Trophoblast cell (in vitro differentiated cells and primary cell): ENCODE measurements around the gene EXPH5.
A peak's percentile ranks its signal among the peaks of the same experiment; 100 is the strongest.

Experiments used
- DNase-seq, 2 donors: peaks; one replicate each; pipeline ENCODE4 v3.0.0-alpha.2; 2016
- H2AFZ ChIP-seq: 2 replicates; pipeline ENCODE4 v1.6.1; 2013; ENCODE audit warnings: low read length, moderate library complexity, mild to moderate bottlenecking; ENCODE audit not compliant: insufficient read depth, poor library complexity
- H2AK5ac ChIP-seq: 2 replicates; pipeline ENCODE4 v1.6.1; 2013; ENCODE audit warnings: mild to moderate bottlenecking, low read length
- H2BK120ac ChIP-seq: 2 replicates; pipeline ENCODE4 v1.6.1; 2013; ENCODE audit warnings: low read length, mild to moderate bottlenecking, moderate library complexity; ENCODE audit not compliant: insufficient read depth, poor library complexity
- H2BK12ac ChIP-seq: 2 replicates; pipeline ENCODE4 v1.6.1; 2013; ENCODE audit warnings: mild to moderate bottlenecking, low read length, moderate library complexity
- H2BK5ac ChIP-seq: 2 replicates; pipeline ENCODE4 v1.6.1; 2013; ENCODE audit warnings: low read length, low read depth, moderate library complexity, mild to moderate bottlenecking; ENCODE audit not compliant: poor library complexity
- H3K14ac ChIP-seq: 2 replicates; pipeline ENCODE4 v1.6.1; 2013; ENCODE audit warnings: mild to moderate bottlenecking, low read length
- H3K18ac ChIP-seq: 2 replicates; pipeline ENCODE4 v1.6.1; 2013; ENCODE audit warnings: mild to moderate bottlenecking, low read length
- H3K23ac ChIP-seq: 2 replicates; pipeline ENCODE4 v1.6.1; 2013; ENCODE audit warnings: low read length
- H3K27ac ChIP-seq: 2 replicates; pipeline ENCODE4 v1.5.1; 2013; ENCODE audit warnings: low read depth, mild to moderate bottlenecking, inconsistent platforms, low read length, moderate library complexity
- H3K27me3 ChIP-seq: 2 replicates; pipeline ENCODE4 v1.6.1; 2013; ENCODE audit warnings: inconsistent platforms, mild to moderate bottlenecking, low read length, moderate library complexity; ENCODE audit not compliant: insufficient read depth
- H3K36me3 ChIP-seq, 2 experiments: 1 replicate in 1 of 2; 2 replicates in 1 of 2; pipeline ENCODE4 v1.6.1; 2013; ENCODE audit warnings: low read length in 2 of 2, mild to moderate bottlenecking in 2 of 2, moderate library complexity in 1 of 2; ENCODE audit not compliant: insufficient read depth in 2 of 2, control insufficient read depth in 1 of 2
- H3K4ac ChIP-seq: 2 replicates; pipeline ENCODE4 v1.6.1; 2013; ENCODE audit warnings: low read depth, mild to moderate bottlenecking, low read length, moderate library complexity
- H3K4me1 ChIP-seq, 2 experiments: 1 replicate in 1 of 2; 2 replicates in 1 of 2; pipeline ENCODE4 v1.6.1; 2013; ENCODE audit warnings: low read length in 2 of 2, mild to moderate bottlenecking in 2 of 2, moderate library complexity in 1 of 2; ENCODE audit not compliant: insufficient read depth in 2 of 2, control insufficient read depth in 1 of 2
- H3K4me2 ChIP-seq: 2 replicates; pipeline ENCODE4 v1.6.1; 2013; ENCODE audit warnings: inconsistent platforms, mild to moderate bottlenecking, low read length, moderate library complexity
- H3K4me3 ChIP-seq: 2 replicates; pipeline ENCODE4 v1.5.1; 2013; ENCODE audit warnings: mild to moderate bottlenecking, low read depth, low read length, inconsistent platforms
- H3K79me1 ChIP-seq: one replicate; pipeline ENCODE4 v1.6.1; 2013; ENCODE audit warnings: low read length
- H3K79me2 ChIP-seq: 2 replicates; pipeline ENCODE4 v1.6.1; 2013; ENCODE audit warnings: low read length, mild to moderate bottlenecking; ENCODE audit not compliant: control insufficient read depth, insufficient read depth, poor library complexity
- H3K9ac ChIP-seq: 2 replicates; pipeline ENCODE4 v1.6.1; 2013; ENCODE audit warnings: mild to moderate bottlenecking, low read length
- H3K9me3 ChIP-seq: 2 replicates; pipeline ENCODE4 v1.6.1; 2013; ENCODE audit warnings: low read depth, mild to moderate bottlenecking, control low read depth, inconsistent platforms, low read length; ENCODE audit not compliant: insufficient read depth
- H4K12ac ChIP-seq: 2 replicates; pipeline ENCODE4 v1.6.1; 2013; ENCODE audit warnings: low read depth, mild to moderate bottlenecking, low read length, moderate library complexity
- H4K8ac ChIP-seq: 2 replicates; pipeline ENCODE4 v1.6.1; 2013; ENCODE audit warnings: low read depth, mild to moderate bottlenecking, low read length, moderate library complexity
- H4K91ac ChIP-seq: one replicate; pipeline ENCODE4 v1.6.1; 2013; ENCODE audit warnings: low read depth, mild to moderate bottlenecking, low read length, moderate library complexity
- WGBS: extraction: QIAGEN DNeasy Blood & Tissue Kit; methylation state at CpG from one replicate; pipeline ENCODE4 v1.1.7; 2013; ENCODE audit warnings: missing lambda C conversion rate; ENCODE audit not compliant: insufficient read length, insufficient coverage; ENCODE audit errors: extremely low coverage; 5-methylcytosine and 5-hydroxymethylcytosine counted together

The EXPH5 gene

DNA sequence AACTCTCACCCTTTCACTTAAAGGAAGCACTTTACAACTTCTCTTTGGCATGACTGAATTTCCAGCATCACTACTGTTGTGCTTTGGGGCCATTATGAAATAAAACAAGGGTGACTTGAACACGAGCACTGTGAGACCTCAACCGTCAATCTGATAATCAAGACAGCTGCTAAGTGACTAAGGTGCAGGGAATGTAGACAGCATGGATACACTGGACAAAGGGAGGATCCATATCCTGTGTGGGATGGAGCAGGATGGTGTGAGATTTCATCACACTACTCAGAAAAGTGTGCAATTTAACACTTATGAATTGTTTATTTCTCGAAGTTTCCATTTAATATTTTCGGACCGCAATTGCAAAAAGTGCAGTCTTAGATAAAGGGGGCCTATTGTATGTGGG lies 16.1 kb upstream of the EXPH5 start:
- Histone ChIP-seq H3K4me2 (no peak overlapping the region), H2BK12ac (no peak overlapping the region), H4K8ac (no peak overlapping the region), H3K9ac (no peak overlapping the region), H2AK5ac (no peak overlapping the region), H3K4me3 (no peak overlapping the region), H4K12ac (no peak overlapping the region), H3K23ac (no peak overlapping the region), H3K4me1 (peaks cover 3 to 15% of the 10 kb centered on the region in 2 experiments), H3K79me1 (peaks cover 9% of the 10 kb centered on the region), H2BK5ac (no peak overlapping the region), H3K9me3 (no peaks in the 10 kb centered on the region), H3K36me3 (no peaks in the 10 kb centered on the region), H3K27me3 (no peaks in the 10 kb centered on the region), H2AFZ (no peak overlapping the region), H2BK120ac (no peak overlapping the region), H4K91ac (no peak overlapping the region), H3K18ac (no peak overlapping the region), H3K4ac (no peak overlapping the region), H3K14ac (no peak overlapping the region), H3K79me2 (no peaks in the 10 kb centered on the region), H3K27ac (peak overlapping the region; percentile 61)
- DNase-seq: peak; percentile 43 to 72
- no CpG with 5 or more reads among the region's 5 CpGs for WGBS

DNA sequence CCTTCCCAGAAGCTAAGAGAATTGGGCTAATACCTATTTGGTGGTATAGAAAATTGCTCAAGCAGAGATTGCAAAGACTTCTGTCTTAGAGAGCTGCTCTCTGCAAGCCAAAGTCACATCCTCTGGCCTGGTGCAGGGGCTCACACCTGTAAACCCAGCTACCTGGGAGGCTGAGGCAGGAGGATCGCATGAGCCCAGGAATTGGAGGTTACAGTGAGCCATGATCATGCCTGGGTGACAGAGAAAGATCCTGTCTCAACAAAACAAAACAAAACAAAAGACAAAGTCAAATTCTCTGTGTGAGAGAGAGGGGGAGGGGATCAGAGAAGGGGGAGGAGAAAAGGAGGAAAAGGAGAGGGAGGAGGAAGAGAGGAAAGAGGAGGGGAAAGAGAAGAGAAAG lies 15.0 kb upstream of the EXPH5 start:
- H4K12ac ChIP-seq: no peak overlapping the region

DNA sequence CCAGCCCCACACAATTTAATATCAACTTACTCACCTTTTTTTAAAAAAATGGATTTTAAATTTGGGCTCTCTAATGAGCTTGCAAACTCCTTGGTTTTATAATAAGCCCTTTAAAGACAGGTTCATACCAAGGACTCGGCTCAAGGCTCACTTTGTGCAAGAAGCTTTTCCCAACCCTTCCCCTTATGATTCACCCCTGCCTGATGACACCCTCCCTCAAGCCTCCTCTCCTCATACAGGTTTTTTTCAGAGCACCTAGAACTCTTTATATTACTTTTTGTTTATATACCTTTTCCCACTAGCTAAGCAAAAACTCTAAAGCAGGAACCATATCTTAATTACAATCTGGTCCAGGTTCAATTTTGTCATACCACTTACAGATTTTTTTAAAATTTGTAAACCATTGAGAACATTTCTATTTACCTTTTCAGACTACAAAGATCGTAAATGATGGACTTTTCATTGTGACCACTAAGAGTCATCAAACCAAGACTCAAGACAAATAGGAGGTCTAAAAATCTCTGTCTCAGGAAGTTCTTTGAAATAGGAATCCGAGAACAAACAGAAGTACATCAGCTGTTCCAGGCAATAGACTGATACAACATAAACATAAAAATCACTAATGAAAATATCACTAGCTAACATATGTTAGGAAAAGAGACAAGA lies 13.1 kb upstream of the EXPH5 start:
- Histone ChIP-seq H3K79me2 (no peaks in the 10 kb centered on the region), H3K4me1 (peaks cover 3 to 15% of the 10 kb centered on the region in 2 experiments), H3K4ac (no peak overlapping the region), H3K9me3 (no peaks in the 10 kb centered on the region), H4K8ac (no peak overlapping the region), H3K18ac (no peak overlapping the region), H3K36me3 (no peaks in the 10 kb centered on the region), H3K9ac (no peak overlapping the region), H3K79me1 (peaks cover 9% of the 10 kb centered on the region), H4K91ac (no peak overlapping the region), H2BK120ac (no peak overlapping the region), H3K27ac (no peak overlapping the region), H3K23ac (no peak overlapping the region), H3K4me3 (no peak overlapping the region), H2BK5ac (no peak overlapping the region), H2AK5ac (no peak overlapping the region), H4K12ac (no peak overlapping the region), H2AFZ (no peak overlapping the region), H2BK12ac (no peak overlapping the region), H3K4me2 (no peak overlapping the region), H3K27me3 (no peaks in the 10 kb centered on the region), H3K14ac (no peak overlapping the region)
- peak in 1 of 2 donors; percentile 48 for DNase-seq
- WGBS: no CpG with 5 or more reads among the region's 3 CpGs

More for the DNA sequence above, 15.0 kb upstream of the EXPH5 start:
- Histone ChIP-seq H3K4me1 (peaks cover 3 to 15% of the 10 kb centered on the region in 2 experiments), H3K79me1 (peaks cover 9% of the 10 kb centered on the region), H2AFZ (no peak overlapping the region), H4K91ac (peak overlapping the region; percentile 50), H3K23ac (no peak overlapping the region), H3K27ac (peak overlapping the region; percentile 61), H2AK5ac (no peak overlapping the region), H3K36me3 (no peaks in the 10 kb centered on the region), H3K14ac (no peak overlapping the region), H3K9me3 (no peaks in the 10 kb centered on the region), H3K9ac (no peak overlapping the region), H2BK120ac (peak overlapping the region; percentile 80), H3K4me3 (no peak overlapping the region), H2BK5ac (no peak overlapping the region), H3K4me2 (no peak overlapping the region), H3K4ac (no peak overlapping the region), H2BK12ac (peak overlapping the region; percentile 25), H3K18ac (no peak overlapping the region), H4K8ac (no peak overlapping the region), H3K79me2 (no peaks in the 10 kb centered on the region), H3K27me3 (no peaks in the 10 kb centered on the region)
- no CpG with 5 or more reads among the region's 1 CpG for WGBS
- DNase-seq: no peak

DNA sequence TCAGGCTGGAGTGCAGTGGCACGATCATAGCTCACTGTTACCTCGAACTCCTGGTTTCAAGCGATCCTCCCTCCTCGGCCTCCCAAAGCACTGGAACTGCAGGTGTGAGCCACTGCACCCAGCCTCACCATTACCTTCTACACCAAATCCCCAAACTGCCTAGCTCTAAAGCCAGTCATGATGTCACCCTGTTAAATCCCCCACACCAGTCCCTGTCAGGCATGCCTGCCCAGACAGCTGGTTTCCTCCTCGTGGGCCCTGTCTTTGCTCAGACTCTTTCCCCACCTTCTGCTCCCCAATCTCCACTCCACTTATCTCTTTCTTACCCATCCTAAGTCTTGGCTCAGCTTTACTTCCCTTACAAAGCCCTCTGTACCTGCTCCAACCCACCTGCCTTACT lies 12.5 kb upstream of the EXPH5 start:
- no peak for DNase-seq
- no peak overlapping the region for H2AK5ac ChIP-seq
- H3K27me3 ChIP-seq: no peaks in the 10 kb centered on the region
- no peak overlapping the region for H3K18ac ChIP-seq
- no peak overlapping the region for H3K4me3 ChIP-seq
- peaks cover 3 to 15% of the 10 kb centered on the region in 2 experiments for H3K4me1 ChIP-seq
- no peak overlapping the region for H3K14ac ChIP-seq
- H3K23ac ChIP-seq: no peak overlapping the region
- H3K4ac ChIP-seq: no peak overlapping the region
- H3K4me2 ChIP-seq: no peak overlapping the region
- no peak overlapping the region for H2BK5ac ChIP-seq
- no peak overlapping the region for H4K91ac ChIP-seq
- no peak overlapping the region for H3K9ac ChIP-seq
- H2AFZ ChIP-seq: no peak overlapping the region
- no peak overlapping the region for H2BK12ac ChIP-seq
- no peaks in the 10 kb centered on the region for H3K9me3 ChIP-seq
- H3K79me1 ChIP-seq: peaks cover 9% of the 10 kb centered on the region
- no peak overlapping the region for H4K12ac ChIP-seq
- WGBS: no CpG with 5 or more reads among the region's 5 CpGs
- no peak overlapping the region for H4K8ac ChIP-seq
- no peaks in the 10 kb centered on the region for H3K79me2 ChIP-seq
- no peak overlapping the region for H3K27ac ChIP-seq
- H2BK120ac ChIP-seq: no peak overlapping the region
- H3K36me3 ChIP-seq: no peaks in the 10 kb centered on the region
